ENCODE measurements around the gene TMEM37.

The TMEM37 gene

DNA sequence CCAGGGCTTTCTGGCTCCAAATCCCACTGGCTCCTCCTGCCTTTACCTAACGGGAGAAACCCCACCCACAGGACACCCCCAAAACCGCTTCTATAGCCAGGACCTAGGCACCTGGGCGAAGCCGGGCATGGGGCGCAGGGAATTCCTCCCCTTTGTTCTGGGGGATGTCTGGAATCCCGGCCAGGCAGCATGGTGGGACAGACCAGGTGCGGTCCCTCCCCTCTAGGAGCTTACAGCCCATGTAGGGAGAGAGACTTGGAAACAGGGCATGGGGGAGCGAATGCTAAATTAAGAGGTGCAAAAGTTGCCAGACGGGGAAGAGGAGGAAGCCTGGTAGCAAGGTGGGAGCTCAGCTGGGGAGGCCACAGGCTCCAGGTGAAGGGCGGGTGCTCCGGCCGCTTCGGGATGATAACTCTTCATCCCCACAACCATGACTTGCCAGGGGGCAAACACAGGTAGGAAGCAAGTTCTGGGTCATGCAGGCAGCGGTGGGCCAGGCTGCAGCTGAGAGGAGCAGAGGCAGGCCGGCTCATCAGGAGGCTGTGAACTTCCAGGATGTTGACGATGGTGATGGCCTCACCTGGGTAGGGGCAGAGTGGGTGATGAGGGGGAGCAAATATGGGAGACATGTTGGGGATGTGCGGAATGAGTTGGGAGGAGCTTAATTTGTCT lies 1.3 kb downstream of the TMEM37 start:
- no peak for DNase-seq (ENCODE audit: low spot score)
- FAIRE-seq: no peak

DNA sequence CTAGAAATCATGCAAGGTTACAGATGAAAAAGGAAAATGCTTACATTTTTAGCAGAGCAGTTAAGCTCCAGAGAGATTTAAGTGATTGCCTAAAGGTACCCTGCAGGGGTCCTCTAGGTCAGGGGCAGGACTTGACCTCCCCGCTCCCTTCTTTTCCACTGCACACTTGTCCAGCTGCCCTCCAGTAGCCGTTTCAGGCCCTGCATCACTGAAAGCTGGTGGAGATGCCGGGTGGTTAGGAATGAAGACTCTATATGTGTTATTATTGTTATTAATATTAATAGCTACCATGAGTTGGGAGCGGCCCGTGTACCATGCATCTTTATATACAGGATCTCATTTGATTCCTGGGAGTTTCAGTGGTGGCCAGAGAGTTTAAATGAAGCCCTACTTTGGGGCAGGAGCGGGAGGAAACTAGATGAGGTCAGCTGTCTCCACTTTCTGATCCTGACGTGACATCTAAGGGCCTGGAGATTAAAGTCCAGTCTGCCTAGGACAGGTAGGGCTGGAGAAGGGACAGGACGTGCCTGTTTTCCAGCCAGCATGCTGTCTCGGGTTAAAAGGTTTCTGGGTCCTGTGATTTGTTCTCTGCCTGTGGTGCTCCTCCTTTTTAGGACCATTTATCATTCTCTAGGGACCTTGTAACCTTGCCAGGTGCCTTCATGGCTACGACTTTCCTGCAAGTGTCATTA lies 2.1 kb downstream of the TMEM37 start:
- FAIRE-seq (no peak), DNase-seq (ENCODE audit: low spot score) (no peak)

DNA sequence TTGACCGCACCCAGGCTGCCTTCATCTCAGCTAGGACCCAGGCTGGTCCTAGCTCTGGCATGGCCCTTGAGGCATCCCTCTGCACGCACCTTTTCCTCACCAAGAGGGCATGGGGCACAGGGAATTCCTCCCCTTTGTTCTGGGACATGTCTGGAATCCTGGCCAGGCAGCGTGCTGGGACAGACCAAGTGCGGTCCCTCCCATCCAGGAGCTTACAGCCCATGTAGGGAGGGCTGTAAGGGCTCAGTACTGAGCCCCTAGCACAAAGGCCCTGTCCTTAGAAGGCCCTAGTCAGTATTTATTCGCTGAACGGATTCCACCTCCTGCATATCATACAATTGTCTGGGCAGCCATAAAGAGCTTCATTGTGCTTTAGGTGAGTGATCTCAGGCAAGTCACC lies 3.0 kb downstream of the TMEM37 start:
- DNase-seq (ENCODE audit: low spot score) (no peak), FAIRE-seq (no peak)

DNA sequence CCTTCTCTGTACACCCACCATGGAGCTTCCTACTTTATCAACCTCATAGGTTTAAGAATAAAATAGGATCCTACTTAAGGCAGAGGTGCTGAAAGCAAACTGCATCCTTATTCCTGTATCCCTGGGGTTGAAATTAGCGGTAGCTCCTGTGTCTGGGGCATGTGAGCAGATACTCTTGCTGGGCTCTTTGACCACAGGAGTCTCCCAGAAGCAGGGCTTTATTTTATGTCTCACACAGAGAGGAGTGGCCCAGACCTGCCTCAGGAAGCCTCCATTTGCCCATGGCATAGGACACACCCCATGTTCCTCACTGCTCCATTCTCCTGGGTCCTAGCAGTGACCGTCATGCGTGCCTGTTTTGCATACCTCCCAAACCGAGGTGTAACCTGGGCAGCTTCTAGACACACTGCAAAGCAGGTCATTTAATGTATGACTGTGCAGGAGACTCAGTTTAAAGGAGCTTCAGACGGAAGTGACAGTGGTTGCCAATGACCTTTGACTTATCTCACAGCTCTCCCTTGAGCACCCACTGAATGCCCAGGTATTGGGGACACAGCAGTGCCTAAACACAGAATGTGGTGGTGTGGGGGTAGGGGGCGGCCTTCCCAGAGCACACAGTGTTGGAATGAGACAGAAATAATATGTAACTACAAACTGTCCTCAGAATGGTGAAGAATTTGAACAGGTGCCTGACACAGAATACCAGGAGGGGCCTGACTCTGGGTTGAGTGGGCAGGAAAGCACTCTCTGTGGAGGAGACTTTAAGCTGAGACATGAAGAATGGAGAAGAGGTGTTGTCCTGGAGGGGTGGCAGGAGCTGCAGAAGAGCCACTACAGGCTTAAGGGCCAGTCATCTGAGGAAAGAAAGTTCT lies 3.7 kb downstream of the TMEM37 start:
- no peak for FAIRE-seq
- DNase-seq (ENCODE audit: low spot score): no peak

DNA sequence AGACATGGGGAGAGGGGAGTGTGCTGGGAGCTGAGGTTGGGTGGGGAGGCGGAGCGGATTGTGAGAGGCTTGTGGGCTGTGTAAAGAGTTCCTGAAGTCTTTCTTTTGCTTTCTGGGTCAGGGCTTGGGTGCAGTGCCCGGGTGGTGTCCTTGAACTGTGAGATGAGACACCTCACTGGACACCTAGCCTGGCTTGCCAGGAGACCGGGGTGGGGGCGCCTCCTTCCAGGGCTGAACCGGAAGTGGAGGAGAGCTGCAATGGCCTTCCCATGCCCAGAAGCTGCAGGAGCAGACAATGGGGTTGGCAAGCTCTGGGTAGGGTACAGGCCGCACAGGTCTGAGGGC lies 4.3 kb downstream of the TMEM37 start:
- FAIRE-seq: no peak
- no peak for DNase-seq (ENCODE audit: low spot score)

DNA sequence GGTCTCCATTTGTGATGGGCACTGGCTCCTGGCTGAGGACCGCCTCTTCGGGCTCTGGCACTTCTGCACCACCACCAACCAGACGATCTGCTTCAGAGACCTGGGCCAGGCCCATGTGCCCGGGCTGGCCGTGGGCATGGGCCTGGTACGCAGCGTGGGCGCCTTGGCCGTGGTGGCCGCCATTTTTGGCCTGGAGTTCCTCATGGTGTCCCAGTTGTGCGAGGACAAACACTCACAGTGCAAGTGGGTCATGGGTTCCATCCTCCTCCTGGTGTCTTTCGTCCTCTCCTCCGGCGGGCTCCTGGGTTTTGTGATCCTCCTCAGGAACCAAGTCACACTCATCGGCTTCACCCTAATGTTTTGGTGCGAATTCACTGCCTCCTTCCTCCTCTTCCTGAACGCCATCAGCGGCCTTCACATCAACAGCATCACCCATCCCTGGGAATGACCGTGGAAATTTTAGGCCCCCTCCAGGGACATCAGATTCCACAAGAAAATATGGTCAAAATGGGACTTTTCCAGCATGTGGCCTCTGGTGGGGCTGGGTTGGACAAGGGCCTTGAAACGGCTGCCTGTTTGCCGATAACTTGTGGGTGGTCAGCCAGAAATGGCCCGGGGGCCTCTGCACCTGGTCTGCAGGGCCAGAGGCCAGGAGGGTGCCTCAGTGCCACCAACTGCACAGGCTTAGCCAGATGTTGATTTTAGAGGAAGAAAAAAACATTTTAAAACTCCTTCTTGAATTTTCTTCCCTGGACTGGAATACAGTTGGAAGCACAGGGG lies 5.5 kb downstream of the TMEM37 start:
- DNase-seq (ENCODE audit: low spot score) (no peak), FAIRE-seq (no peak)

DNA sequence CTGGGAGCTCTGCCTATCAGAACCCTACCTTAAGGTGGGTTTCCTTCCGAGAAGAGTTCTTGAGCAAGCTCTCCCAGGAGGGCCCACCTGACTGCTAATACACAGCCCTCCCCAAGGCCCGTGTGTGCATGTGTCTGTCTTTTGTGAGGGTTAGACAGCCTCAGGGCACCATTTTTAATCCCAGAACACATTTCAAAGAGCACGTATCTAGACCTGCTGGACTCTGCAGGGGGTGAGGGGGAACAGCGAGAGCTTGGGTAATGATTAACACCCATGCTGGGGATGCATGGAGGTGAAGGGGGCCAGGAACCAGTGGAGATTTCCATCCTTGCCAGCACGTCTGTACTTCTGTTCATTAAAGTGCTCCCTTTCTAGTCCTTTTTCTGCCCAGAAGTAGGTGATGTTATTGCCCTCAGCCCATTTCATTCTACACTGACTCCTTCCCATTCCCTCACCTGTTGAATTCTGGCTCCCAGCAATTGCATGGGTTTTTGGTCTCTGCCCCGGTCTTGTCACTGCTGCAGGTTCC lies 6.5 kb downstream of the TMEM37 start:
- no peak for DNase-seq (ENCODE audit: low spot score)
- no peak for FAIRE-seq

DNA sequence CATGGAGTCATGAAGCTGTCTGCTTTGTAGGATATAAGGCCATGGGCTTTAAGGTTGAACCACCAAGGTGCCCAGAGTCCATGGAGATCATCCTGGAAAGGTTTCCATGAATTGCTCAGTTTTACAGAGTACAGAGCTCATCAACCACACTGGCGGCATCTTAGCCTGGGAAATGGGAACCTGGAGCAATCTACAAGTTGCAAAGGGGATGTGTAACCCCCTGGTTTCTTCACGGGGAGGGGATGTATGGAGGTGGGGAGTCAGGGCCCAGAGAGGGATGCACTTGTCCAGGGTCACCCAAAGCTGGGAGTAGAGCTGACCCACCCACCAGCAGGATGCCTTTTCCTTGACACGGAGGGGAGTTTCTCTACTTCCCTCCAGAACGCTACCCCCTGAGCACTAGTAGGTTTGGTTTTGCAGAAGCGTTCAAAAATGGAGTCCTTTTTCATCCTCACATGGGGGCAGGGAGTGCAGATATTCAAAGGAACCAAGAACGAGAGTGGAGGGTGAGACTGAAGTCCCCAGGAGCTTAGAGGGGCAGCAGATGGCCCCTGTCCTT lies 7.2 kb downstream of the TMEM37 start:
- DNase-seq (ENCODE audit: low spot score) (no peak), FAIRE-seq (no peak)

DNA sequence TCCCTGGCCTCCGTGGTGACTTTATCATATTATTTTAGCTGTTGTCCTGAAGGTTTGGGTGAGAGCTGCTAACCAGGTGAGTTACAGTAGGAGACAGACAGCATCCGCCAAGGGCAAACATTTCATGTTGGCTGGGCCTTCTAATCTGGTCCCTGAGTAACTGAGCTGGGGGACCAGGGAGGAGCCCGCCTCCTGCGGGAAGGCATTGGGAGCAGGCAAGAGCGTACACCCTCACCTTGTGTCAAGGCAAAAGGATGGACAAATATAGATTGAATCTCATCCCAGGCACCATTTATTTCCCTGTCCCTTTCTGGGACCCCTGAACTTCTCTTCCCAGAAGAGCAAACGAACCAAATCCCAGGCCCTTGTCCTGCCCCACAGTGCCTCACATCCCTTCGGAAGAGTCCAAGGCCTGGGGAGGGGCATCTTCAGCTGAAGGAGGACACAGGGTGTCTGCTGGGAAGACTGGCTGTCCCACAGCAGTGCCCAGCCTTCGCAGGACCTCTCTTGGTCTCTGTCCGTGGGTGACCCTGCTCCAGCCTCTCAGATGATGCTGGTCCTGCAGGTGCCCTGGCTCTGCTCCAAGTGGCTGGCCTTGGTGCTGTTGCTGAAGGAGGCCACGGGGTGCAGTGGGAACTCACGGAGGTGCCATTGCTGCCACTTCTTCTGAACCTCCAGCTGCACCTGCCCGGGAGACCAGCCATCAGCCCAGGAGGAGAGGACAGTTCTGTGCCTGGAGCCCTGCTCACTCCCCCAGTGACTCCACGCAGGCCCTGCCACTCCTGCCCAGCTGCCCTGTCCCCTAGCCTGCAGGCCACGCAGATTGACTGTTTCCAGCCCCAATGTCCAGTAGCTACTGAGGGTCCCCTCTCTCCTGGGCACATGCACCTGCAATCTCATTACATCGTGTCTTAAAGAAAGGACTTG lies 8.2 kb downstream of the TMEM37 start:
- no peak for FAIRE-seq
- DNase-seq (ENCODE audit: low spot score): no peak

DNA sequence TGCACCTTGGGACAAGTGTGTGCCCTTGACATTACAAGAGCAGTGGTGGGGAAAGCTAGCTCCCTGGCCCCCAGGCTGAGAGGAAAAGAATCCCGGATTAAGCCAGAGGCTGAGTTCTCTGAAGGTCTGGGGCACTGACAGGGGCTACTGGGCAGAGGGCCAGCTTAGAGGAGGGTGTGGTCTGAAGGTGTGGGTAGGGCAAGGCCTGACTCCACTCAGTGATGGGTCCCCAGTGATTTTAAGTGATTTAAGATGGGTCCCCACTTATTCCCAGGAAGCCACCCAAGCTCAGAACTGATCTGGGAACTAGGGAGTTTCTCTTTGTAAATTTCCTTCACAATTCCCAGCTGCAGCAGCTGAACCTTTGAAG lies 8.8 kb downstream of the TMEM37 start:
- no peak for DNase-seq (ENCODE audit: low spot score)
- FAIRE-seq: no peak

DNA sequence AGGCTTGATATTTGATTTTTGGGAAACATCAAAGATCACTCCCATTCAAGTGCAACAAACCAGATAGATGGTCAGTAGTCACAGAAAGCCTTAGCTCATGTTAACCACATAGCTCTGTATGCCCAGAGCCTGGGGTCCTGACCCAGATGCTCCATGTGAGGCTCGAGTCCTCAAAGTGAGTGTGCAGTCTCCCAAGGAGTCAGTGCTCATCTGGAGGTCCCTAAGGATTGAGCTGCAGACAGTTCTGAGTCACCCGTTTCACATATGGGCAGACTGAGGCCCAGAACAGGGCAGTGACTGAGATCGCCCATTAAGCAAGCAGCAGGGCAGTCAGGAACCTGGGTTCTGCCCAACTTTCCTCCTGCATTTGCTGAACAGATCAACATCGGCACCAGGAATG lies 9.2 kb downstream of the TMEM37 start:
- FAIRE-seq: no peak
- DNase-seq (ENCODE audit: low spot score): no peak

DNA sequence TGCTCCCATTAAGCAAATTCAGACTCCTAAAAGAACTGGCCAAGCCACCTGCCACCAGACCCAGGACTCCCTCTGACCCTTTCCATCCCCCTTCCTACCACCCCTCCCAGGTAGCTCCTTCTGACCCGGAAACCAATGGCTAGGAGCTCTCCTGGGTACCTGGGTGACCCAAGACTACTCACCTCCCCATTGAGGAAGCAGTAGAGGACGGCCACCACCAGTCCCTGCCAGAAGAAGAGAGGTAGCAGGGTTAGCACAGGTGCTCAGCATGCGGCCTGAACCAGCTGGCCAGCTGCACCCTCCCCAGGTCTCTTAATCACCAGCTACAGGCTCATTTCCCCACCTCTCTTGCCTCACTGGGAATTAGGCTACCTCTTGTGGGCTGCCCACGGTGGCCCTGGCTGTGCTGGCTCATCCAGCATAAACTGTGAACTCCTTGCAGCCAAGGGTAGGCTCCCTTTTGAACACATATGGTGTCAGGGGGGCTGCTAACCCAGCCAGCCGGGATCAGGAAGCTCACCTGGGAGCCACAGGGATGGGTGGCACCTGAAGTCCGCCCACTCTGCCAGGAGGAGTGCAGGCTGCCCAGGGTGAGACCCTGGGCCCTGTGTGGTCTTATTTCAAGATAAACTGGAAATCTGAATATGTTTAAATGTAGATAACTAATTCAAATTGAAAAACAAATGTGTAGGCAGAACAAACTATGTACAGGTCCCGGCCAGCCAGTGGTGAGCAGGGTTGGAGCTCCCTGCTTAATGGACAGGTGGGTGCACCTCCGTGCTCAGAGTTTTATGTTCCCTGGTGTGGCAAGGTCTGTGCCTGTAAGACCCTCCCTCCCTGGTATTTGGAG lies 9.9 kb downstream of the TMEM37 start:
- no peak for FAIRE-seq

DNA sequence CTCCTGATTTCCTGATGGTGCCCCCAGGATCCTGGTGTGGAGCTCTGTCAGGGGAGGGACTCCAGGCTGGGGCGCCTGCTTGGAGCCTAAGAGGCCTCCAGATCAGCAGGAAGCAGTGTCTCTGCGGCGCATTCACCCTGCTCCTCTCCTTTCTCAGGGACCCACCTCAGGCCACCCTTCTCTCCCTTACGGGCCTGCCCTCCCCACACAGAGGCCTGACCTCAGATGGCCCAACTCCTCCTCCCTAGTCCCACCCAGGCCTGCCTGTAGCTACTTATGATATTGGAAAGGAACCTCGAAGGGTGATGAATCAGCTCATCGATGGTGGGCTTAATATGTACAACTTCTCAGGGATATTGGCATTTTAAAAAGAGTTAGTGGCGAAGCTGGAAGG lies 10.6 kb downstream of the TMEM37 start:
- DNase-seq (ENCODE audit: low spot score): no peak
- no peak for FAIRE-seq

More for the DNA sequence above, 9.9 kb downstream of the TMEM37 start:
- no peak for DNase-seq (ENCODE audit: low spot score)

DNA sequence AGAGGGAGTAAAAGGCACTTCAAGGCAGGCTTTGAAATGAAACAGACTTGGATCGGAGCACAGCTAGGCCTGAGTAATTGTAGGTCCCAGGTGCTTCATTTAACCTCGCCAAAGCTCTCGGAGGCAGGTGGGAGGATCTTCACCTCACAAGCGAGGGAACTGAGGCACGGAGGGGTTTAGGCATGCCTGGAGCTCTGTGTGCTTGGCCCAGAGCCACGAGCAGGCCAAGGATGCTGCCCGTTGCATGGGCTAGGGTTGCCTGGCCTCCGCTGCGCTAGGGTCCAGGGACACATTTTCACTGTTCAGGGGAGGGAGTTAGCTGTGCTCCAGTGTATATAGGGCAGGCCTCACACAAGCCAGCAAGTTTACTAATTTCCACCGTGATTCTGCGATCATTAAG lies 11.2 kb downstream of the TMEM37 start:
- no peak for DNase-seq (ENCODE audit: low spot score)

DNA sequence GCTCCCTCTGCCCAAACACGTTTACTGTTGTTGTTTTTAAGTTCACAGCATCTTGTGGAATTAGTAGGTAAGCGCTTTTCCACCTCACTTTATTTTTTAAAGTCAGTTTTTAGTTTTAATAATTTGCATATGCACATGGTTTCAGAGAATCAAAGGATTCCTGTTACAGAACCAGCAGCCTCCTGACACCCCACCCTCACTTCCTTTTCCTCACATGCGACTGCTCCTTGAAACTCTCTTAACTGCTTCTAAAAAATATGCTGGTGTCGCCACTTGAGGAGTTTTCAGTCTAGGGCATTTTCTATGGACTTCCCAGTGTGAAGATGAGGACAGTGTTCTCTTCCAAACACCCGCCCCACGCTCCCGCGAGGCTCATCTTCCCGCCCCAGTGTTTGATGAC lies 14.4 kb downstream of the TMEM37 start:
- DNase-seq (ENCODE audit: low spot score) (no peak), FAIRE-seq (no peak)

More for the DNA sequence above, 11.2 kb downstream of the TMEM37 start:
- FAIRE-seq: no peak

DNA sequence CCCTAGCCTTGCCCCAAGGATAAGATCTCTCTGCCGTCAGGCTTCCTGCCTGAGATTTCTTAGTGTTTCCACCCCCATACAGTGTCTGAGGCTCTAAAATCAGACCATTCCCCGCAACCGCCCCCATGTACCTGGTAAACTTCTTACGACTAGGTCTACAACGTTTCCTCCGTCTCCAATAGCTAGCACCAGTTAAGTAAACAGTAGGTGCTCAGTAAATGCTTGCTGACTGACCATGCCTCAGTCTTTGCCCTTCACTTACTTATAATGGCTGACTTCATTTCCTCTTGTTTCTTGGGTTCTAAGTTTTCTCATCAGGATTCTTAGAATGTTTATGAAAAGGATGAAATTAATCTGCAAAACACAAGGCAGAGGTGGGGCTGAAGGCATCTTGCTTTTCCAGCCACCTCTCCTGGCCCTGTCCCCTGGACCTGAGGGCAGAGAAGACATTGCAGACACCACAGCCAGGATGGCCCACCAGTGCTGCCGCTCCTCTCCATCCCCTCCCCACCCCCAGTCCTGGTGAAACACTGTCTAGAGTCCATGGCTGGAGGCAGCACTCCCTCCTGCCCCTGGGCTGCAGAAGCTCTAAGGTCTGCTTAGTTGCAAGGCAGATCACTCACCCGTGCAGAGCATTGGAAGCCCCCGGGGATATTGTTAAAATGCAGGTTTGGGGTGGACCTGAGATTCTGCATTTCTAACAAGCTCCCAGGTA lies 16.9 kb downstream of the TMEM37 start:
- FAIRE-seq: no peak
- DNase-seq (ENCODE audit: low spot score): no peak

DNA sequence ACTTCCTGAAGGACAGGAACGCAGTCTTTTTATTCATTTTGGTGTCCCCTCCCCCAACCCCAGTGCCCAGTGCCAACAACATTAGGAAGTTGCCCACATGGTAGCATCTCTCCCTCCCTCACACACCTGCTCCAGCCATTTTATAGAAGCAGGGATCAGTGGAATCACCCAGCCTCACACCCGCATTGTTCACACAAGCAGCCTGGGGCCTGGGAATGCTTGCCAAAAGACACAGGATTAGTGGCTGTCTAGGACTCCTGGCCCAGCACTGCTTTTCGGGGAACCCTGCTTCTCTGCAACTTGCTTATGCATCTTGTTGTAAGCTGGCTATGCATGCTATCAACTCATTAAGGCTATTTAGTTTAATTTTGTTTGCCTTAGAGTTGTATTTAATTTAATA lies 17.9 kb downstream of the TMEM37 start:
- no peak for FAIRE-seq
- no peak for DNase-seq (ENCODE audit: low spot score)

DNA sequence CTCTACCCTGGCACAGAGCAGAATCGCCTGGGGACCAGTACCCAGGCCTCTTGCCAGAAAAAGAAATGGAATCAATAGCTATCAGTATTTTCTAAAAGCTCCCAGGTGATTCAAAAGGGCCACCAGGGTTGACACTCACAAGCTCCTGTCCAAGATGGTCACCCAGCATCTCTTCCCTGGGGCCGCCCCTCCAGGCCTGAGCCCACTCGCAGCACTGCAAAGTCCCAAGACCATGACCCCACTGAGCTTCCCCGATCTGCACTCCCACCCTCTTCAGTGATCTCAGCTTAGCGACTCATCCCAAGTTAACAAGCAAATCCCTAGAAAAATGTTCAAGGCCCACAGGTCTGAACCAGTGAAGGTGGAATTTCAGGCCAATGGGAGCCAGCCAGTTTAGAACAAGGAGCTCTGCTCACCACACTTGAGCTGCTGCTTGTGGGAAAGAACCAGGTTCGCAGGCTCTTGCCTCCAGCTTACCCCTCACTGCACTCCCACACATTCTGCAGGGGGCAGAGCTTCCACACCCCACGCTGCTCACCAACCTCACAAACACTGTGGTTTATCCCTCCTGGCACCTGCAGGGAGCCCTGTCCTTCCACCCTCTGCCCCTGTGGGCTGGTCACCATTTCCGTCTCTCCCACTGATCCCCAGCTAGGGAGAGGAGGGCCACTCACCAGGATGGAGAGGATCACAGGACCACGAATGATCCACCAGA lies 19.8 kb downstream of the TMEM37 start:
- no peak for FAIRE-seq

More for the DNA sequence above, 19.8 kb downstream of the TMEM37 start:
- DNase-seq (ENCODE audit: low spot score): no peak
